CD14-positive monocyte (primary cell): ENCODE measurements around the gene XRCC4. TPM values are rescaled to one million over a fixed set of nuclear protein-coding genes. Genes with fewer than 3 reads are reported as not detected.

Source experiments
- DNase-seq, 3 donors: peaks; one replicate each; pipeline ENCODE4 v3.0.0-alpha.2; 2011 to 2022
- H2AFZ ChIP-seq: 2 replicates; pipeline ENCODE4 v1.6.0; 2012; ENCODE audit warnings: mild to moderate bottlenecking, low read depth, low read length, inconsistent platforms; ENCODE audit not compliant: insufficient read depth, poor library complexity, severe bottlenecking
- H3K27ac ChIP-seq, 2 donors: 1 replicate in 1 of 2; 2 replicates in 1 of 2; pipeline ENCODE4 v1.5.1; 2012 to 2013; ENCODE audit warnings: low read length in 2 of 2, control low read depth in 1 of 2, inconsistent platforms in 1 of 2, low read depth in 1 of 2, mild to moderate bottlenecking in 1 of 2
- H3K27me3 ChIP-seq, 2 donors: one replicate each; pipeline versions ENCODE4 v1.6.0 to v1.6.1; 2011 to 2013; ENCODE audit warnings: low read length in 2 of 2; ENCODE audit not compliant: control insufficient read depth in 2 of 2, insufficient read depth in 2 of 2
- H3K36me3 ChIP-seq, 2 donors: replicated peaks in 1 of 2; 1 replicate in 1 of 2; 2 replicates in 1 of 2; pipeline versions ENCODE4 v1.5.1 to v1.6.1; 2012 to 2013; ENCODE audit warnings: low read length in 2 of 2, control low read depth in 1 of 2, inconsistent platforms in 1 of 2, mild to moderate bottlenecking in 1 of 2; ENCODE audit not compliant: insufficient read depth in 2 of 2, control insufficient read depth in 1 of 2
- H3K4me1 ChIP-seq, 2 donors: 1 replicate in 1 of 2; 2 replicates in 1 of 2; pipeline versions ENCODE4 v1.5.1 to v1.6.1; 2012 to 2013; ENCODE audit warnings: low read length in 2 of 2, control low read depth in 1 of 2, inconsistent platforms in 1 of 2, mild to moderate bottlenecking in 1 of 2, moderate library complexity in 1 of 2; ENCODE audit not compliant: insufficient read depth in 2 of 2, control insufficient read depth in 1 of 2
- H3K4me2 ChIP-seq: replicated peaks from 2 replicates; pipeline ENCODE3; 2012; ENCODE audit warnings: low read length, moderate library complexity, mild to moderate bottlenecking; ENCODE audit not compliant: poor library complexity, severe bottlenecking; ENCODE audit errors: extremely low read depth
- H3K4me3 ChIP-seq, 3 experiments: fragments of 200-600 bp in 1 of 3; sonication (generic) in 1 of 3; replicated peaks in 1 of 3; 1 replicate in 2 of 3; 2 replicates in 1 of 3; pipeline ENCODE4 v1.5.1; 2011 to 2013; ENCODE audit warnings: low read length in 3 of 3, mild to moderate bottlenecking in 3 of 3, control low read depth in 2 of 3, low read depth in 2 of 3, inconsistent platforms in 1 of 3, moderate library complexity in 1 of 3
- H3K79me2 ChIP-seq: 2 replicates; pipeline ENCODE4 v1.6.0; 2012; ENCODE audit warnings: mild to moderate bottlenecking, control low read depth, inconsistent platforms, low read length, moderate library complexity; ENCODE audit not compliant: insufficient read depth
- H3K9ac ChIP-seq: 2 replicates; pipeline ENCODE4 v1.6.0; 2017; ENCODE audit warnings: low read length, mild to moderate bottlenecking; ENCODE audit not compliant: insufficient read depth, poor library complexity, severe bottlenecking
- H3K9me3 ChIP-seq, 2 donors: replicated peaks in 1 of 2; 1 replicate in 1 of 2; 2 replicates in 1 of 2; pipeline versions ENCODE4 v1.5.1 to v1.6.1; 2012 to 2013; ENCODE audit warnings: low read length in 2 of 2, control low read depth in 1 of 2; ENCODE audit not compliant: control insufficient read depth in 1 of 2, insufficient read depth in 1 of 2
- H4K20me1 ChIP-seq: 2 replicates; pipeline ENCODE4 v1.6.0; 2012; ENCODE audit warnings: mild to moderate bottlenecking, low read length, control low read depth, moderate library complexity; ENCODE audit not compliant: insufficient read depth
- H3K27ac Mint-ChIP-seq, 7 donors: one replicate each; pipeline ENCODE4 v1.8.0; 2020; ENCODE audit warnings: mild to moderate bottlenecking in 7 of 7, mixed read lengths in 7 of 7, moderate library complexity in 6 of 7, inconsistent platforms in 2 of 7
- H3K27me3 Mint-ChIP-seq, 3 donors: one replicate each; pipeline ENCODE4 v1.8.0; 2021 to 2022; ENCODE audit warnings: low read depth in 3 of 3, mild to moderate bottlenecking in 3 of 3, mixed read lengths in 3 of 3, moderate library complexity in 3 of 3, inconsistent platforms in 1 of 3
- H3K36me3 Mint-ChIP-seq, 2 donors: one replicate each; pipeline ENCODE4 v1.8.0; 2020; ENCODE audit warnings: mixed read lengths in 2 of 2, inconsistent platforms in 1 of 2, mild to moderate bottlenecking in 1 of 2
- H3K4me1 Mint-ChIP-seq: one replicate; pipeline ENCODE4 v1.8.0; 2020; ENCODE audit warnings: mild to moderate bottlenecking, mixed read lengths
- H3K4me3 Mint-ChIP-seq, 2 donors: one replicate each; pipeline ENCODE4 v1.8.0; 2020; ENCODE audit warnings: mild to moderate bottlenecking in 2 of 2, mixed read lengths in 2 of 2, moderate library complexity in 1 of 2
- H3K9me3 Mint-ChIP-seq, 7 donors: one replicate each; pipeline ENCODE4 v1.8.0; 2020 to 2022; ENCODE audit warnings: mixed read lengths in 7 of 7, mild to moderate bottlenecking in 6 of 7, moderate library complexity in 6 of 7, inconsistent platforms in 2 of 7
- WGBS: methylation state at CpG from one replicate; pipeline ENCODE4 v1.1.5; 2013; ENCODE audit warnings: missing lambda C conversion rate; ENCODE audit not compliant: insufficient coverage; 5-methylcytosine and 5-hydroxymethylcytosine counted together
- intact Hi-C, 2 donors: fragments of 100-400 bp; cut with micrococcal nuclease; formaldehyde crosslinking; loops; one replicate each; pipeline versions ENCODE4 v1.15.0 to v1.15.1; 2023
- polyA plus RNA-seq, 3 donors: library from polyadenylated mRNA; depleted of rRNA in 1 of 3; unstranded in 2 of 3; stranded (reverse) in 1 of 3; fragments of 300-500 nt in 2 of 3; fragments of >200 nt in 1 of 3; fragmentation: Illumina TruSeq in 2 of 3; gene quantifications; 1 replicate in 2 of 3; 2 replicates in 1 of 3; pipeline ENCODE4 v1.2.3, GENCODE V29; 2012 to 2021
- TF ChIP-seq, protein P1 (sequence below): fragments of 200-600 bp; IDR thresholded peaks from one replicate; pipeline ENCODE4 v1.8.0; 2022; ENCODE audit warnings: antibody characterized with exemption, mild to moderate bottlenecking

Gene XRCC4
- polyA plus RNA-seq, 3 donors, result 4.0 to 21.8 (median 16.3) TPM

DNA sequence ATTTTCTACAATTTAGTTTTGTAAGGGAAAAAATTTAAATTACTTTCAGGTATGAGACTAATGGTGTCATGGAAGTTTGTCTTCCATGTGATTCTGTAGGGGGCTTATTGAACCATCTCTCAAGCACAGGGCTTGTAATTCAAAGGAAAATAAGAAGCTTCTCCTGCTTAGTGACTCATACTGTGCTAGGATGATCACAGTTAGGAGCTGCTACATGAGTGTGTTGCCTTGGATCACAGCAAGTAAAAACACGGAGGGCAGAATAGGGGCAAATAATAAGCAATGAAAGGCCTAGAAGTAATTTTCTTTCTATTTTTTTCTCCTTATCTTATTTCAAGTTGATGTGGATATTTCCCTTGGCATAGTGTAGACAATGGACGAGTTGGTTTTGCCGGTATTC is 29.1 kb upstream of the XRCC4 start:
- peaks cover 14 to 40% of the 10 kb centered on the region in 2 donors for H3K36me3 ChIP-seq
- H2AFZ ChIP-seq, result no peak overlapping the region
- Mint-ChIP-seq H3K4me3 (no peak overlapping the region), H3K27ac (no peak overlapping the region), H3K9me3 (peaks cover 0 to 2% (median 0%) of the 10 kb centered on the region in 7 donors), H3K27me3 (peaks cover 0 to 2% (median 0%) of the 10 kb centered on the region in 3 donors), H3K4me1 (no peaks in the 10 kb centered on the region), H3K36me3 (peaks cover 35 to 47% of the 10 kb centered on the region in 2 donors)
- H3K9ac ChIP-seq, result no peak overlapping the region
- no peak overlapping the region for H3K27ac ChIP-seq
- no peaks in the 10 kb centered on the region for H3K27me3 ChIP-seq
- no peak for DNase-seq
- H3K4me2 ChIP-seq, result no peak overlapping the region
- no peak overlapping the region for H3K4me3 ChIP-seq
- no peaks in the 10 kb centered on the region for H3K9me3 ChIP-seq
- no peaks in the 10 kb centered on the region for H4K20me1 ChIP-seq
- no CpG with 5 or more reads among the region's 3 CpGs for WGBS
- no peaks in the 10 kb centered on the region for H3K4me1 ChIP-seq
- TF ChIP-seq, protein P1, sequence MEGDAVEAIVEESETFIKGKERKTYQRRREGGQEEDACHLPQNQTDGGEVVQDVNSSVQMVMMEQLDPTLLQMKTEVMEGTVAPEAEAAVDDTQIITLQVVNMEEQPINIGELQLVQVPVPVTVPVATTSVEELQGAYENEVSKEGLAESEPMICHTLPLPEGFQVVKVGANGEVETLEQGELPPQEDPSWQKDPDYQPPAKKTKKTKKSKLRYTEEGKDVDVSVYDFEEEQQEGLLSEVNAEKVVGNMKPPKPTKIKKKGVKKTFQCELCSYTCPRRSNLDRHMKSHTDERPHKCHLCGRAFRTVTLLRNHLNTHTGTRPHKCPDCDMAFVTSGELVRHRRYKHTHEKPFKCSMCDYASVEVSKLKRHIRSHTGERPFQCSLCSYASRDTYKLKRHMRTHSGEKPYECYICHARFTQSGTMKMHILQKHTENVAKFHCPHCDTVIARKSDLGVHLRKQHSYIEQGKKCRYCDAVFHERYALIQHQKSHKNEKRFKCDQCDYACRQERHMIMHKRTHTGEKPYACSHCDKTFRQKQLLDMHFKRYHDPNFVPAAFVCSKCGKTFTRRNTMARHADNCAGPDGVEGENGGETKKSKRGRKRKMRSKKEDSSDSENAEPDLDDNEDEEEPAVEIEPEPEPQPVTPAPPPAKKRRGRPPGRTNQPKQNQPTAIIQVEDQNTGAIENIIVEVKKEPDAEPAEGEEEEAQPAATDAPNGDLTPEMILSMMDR, result no peak
- no peaks in the 10 kb centered on the region for H3K79me2 ChIP-seq
- intact Hi-C loops, result no loop called here

DNA sequence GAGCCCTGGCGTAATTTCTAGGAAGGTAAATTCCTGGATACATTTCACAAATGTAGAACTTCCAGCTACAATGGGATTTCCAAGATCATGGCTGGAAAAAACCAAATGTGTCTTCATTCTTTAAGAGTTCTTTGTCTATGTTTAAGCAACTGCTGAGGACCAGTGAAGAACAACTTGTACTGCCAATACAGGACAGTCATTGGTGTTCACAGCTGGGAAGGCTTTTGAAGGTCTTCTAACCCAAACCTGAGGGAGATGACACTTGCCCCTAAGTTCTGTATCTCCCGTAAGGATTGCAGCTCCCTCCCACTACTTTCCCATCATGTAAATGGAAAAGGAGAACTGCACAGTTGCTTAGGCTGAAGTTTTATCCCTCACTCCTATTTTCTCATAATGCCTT is 28.5 kb upstream of the XRCC4 start:
- Histone ChIP-seq H3K27me3 (no peaks in the 10 kb centered on the region), H3K4me3 (no peak overlapping the region), H3K4me1 (no peaks in the 10 kb centered on the region), H3K27ac (no peak overlapping the region), H2AFZ (no peak overlapping the region), H4K20me1 (no peaks in the 10 kb centered on the region), H3K9me3 (no peaks in the 10 kb centered on the region), H3K4me2 (no peak overlapping the region), H3K9ac (no peak overlapping the region), H3K79me2 (no peaks in the 10 kb centered on the region), H3K36me3 (peaks cover 14 to 45% of the 10 kb centered on the region in 2 donors)
- intact Hi-C loops, result no loop called here
- no CpG with 5 or more reads among the region's 2 CpGs for WGBS
- Mint-ChIP-seq H3K27ac (no peak overlapping the region), H3K4me3 (no peak overlapping the region), H3K36me3 (peaks cover 37 to 49% of the 10 kb centered on the region in 2 donors), H3K4me1 (no peaks in the 10 kb centered on the region), H3K27me3 (peaks cover 0 to 2% (median 0%) of the 10 kb centered on the region in 3 donors), H3K9me3 (peaks cover 0 to 2% (median 0%) of the 10 kb centered on the region in 7 donors)
- TF ChIP-seq, protein P1, result no peak
- DNase-seq, result no peak
